Measurements from ENCODE around the gene KLF13. TPM values are rescaled to one million over a fixed set of nuclear protein-coding genes. Genes with fewer than 3 reads are reported as not detected.

Gene KLF13
- total RNA-seq, 1 donor: 13.8 TPM

DNA sequence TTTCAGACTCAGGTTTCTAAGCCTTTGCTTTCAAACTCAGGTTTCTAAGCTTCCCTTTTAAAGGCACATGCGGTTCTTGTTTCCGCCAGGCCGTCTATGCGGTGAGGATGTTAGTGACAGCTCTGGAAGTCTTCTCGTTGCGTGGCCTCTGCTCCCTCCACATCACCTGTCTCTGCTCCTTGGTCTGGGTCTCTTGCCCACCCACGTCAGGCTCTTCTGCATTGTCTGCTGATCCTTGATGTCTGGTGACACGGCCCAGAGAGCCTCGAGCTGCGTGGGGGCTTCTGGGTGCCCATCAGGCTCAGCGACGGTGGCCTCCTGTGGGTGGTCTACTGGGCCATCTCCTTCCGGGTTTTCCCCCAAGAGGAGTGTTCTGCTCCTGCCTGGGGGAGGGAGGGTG lies 30.5 kb downstream of the KLF13 start:
- no peak for DNase-seq (ENCODE audit: low read depth)
- H3K4me3 ChIP-seq (ENCODE audit: low read depth, low read length): no peak overlapping the region
- no peak for TF ChIP-seq CTCF (IDR thresholded peaks at IDR 0.05; ENCODE audit: insufficient read depth, low read depth, low read length)

DNA sequence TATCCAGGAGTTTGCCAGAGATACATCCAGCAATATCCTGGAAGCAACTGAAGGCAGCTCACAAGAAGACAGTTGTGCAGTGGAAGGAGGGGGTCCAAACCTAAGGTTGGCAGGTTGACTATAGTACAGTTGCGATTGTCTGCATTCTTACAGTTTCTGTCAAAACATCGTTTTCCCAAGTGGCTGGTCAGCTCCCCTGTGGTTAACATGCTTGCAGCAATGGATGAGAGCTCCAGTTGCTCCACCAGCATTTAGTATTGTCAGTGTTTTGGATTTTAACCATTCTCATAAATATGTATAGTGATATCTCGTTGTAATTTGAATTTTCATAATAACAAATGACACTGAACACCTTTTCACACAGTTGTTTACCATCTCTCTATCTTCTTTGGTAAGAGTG lies 31.5 kb downstream of the KLF13 start:
- TF ChIP-seq CTCF (IDR thresholded peaks at IDR 0.05; ENCODE audit: insufficient read depth, low read depth, low read length): no peak
- H3K4me3 ChIP-seq (ENCODE audit: low read depth, low read length): no peak overlapping the region
- DNase-seq (ENCODE audit: low read depth): no peak

DNA sequence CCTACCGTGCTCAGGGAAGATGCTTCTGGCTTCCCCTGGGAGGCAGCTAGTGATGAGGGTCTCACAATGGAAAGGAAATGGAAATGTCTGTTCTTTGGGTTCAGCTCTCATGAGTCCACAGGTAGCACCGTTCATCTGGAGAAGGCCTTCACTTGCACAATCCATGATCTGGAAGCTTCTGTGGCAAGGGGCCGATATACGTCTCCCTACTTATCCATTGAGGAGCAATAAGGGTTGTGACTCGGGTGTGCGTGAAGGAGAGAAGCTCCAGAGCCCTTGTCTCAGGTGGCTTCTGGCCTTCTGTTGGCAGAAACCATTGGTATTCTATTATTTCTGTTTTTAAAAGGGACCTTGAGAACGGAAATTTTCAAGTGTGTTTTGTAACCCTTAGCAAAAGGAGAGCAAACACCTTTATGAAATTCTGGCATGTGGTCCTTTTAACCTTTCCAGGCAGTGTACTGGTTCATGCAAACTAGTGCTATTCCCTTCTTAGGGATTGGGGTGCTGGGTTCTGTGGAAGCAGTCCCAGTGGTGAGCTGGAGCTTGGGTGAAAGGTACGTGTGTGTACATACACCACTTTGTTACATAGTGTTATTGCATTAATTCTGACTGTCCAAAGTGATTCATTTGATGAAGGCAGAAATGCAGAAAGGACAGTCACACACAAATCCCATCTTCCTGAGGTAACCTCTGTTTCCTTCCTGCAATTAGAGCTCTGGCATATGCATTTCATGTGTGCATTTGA lies 32.5 kb downstream of the KLF13 start:
- no peak for DNase-seq (ENCODE audit: low read depth)
- H3K4me3 ChIP-seq (ENCODE audit: low read depth, low read length): no peak overlapping the region
- no peak for TF ChIP-seq CTCF (IDR thresholded peaks at IDR 0.05; ENCODE audit: insufficient read depth, low read depth, low read length)

DNA sequence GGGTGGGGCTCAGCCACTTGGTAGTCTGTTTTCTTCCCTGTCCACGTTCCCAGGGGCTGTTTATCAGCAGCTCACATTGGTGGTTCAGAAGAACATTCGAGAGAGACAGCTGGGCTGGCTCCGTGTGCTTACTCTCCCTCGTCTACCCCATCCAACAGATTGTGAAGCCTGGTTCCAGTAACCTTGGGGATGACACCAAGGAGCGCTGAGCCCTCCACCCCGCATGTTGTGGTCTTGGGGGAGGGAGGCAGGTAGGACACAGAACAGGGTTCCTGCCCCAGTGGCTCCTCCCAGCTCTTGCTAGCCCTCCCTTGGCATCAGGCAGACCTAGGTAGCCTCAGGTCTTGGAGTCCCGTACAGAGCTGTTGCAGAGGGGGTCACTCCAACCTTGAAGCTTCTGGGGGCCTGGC lies 33.1 kb downstream of the KLF13 start:
- DNase-seq (ENCODE audit: low read depth): no peak
- no peak overlapping the region for H3K4me3 ChIP-seq (ENCODE audit: low read depth, low read length)
- TF ChIP-seq CTCF (IDR thresholded peaks at IDR 0.05; ENCODE audit: insufficient read depth, low read depth, low read length): no peak

DNA sequence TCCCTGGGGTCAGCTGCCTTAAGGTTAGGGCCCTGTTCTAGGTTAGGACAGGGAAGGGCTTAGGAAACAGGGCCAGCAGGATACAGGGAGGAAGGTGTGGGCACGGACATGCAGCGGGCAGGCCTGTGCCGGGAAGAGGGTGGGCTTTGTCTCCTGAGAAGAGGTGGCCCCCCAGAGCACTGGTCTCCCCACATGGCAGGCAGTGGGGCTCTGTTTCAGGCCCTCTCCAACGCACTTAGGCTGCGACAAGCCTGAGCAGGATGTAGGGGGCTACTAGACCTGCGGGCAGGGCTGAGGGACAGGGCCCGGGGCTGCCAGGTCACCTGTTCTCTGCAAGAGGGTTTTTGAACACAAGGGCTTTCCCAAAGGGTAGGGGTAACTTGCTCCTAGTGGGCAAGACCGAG lies 33.5 kb downstream of the KLF13 start:
- TF ChIP-seq CTCF (IDR thresholded peaks at IDR 0.05; ENCODE audit: insufficient read depth, low read depth, low read length): no peak
- DNase-seq (ENCODE audit: low read depth): no peak
- H3K4me3 ChIP-seq (ENCODE audit: low read depth, low read length): no peak overlapping the region

DNA sequence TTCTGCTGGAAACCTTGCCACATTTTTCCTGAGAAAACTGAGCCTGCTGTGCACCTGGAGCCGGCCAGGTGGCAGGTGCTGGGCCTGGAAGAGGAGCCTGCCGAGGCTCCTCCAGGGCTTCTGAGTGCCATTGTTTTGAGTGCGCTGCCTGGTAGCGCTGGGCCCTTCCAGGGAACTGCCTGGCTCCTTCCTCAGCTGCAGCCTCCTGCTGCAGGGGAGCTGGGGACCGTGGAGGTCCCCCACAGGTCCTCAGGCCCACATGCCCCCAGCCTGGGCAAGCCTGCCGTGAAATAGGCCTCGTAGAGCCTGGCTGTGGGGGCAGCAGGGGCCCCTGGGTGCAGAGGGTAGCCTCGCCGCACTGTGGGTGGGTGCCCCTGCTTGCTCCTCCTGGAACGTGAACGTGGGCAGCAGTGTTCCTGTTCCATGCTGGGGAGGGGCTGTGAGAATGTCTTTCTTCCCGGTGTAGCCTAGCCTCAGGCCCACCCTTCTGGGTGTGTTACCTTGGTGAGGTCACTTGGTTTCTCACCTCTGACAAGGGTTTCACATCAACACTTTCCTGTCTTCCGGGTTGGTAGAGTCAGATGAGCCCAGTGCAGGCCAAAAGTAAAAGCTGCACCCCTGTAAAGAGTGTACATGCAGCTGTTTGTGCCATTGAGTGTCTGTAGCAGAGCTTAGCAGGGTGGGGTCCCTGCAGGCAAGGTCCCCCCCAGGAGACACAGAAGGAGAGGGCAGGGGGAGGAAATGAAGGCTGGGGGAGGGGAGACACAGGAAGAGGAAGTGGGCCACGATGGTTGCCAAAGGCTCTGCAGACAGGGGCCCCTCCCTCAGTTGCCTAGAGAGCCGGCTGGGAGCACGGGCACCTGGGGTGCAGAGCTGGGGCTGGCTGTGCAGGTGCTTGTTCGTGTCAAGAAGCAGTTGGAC lies 34.5 kb downstream of the KLF13 start:
- no peak for DNase-seq (ENCODE audit: low read depth)
- no peak overlapping the region for H3K4me3 ChIP-seq (ENCODE audit: low read depth, low read length)
- TF ChIP-seq CTCF (IDR thresholded peaks at IDR 0.05; ENCODE audit: insufficient read depth, low read depth, low read length): no peak
